OCI-M2 (cell line): ENCODE results near the gene C17orf58.
A peak's percentile ranks its signal among the peaks of the same experiment; 100 is the strongest.
"Not testable (repeated sequence)": the region's sequence is repeated elsewhere in the genome, so short reads cannot be mapped to it uniquely, and the experiment has no call there.

Experiments used
- DNase-seq: peaks from one replicate; lab custom pipeline; 2025; ENCODE audit not compliant: unreplicated experiment; lab: John Stamatoyannopoulos, UW

C17orf58 gene

DNA sequence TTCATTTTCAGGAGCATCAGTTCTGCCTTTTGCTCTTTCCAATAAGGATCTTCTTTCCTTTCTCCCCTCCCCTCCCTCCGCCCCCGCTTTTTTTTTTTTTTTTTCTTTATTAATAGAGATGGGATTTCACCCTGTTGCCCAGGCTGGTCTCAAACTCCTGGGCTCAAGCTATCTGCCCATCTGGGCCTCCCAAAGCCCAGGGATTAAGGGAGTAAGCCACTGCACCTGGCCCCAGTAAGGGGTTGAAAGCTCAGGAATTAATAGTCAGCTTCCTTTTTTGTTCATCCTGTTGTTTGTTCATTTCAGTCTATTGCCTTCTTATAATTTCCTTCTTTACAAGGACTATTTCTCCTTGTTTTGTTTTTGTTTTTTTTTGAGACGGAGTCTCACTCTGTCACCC, 7.9 kb upstream of the C17orf58 start:
- no peak for DNase-seq

DNA sequence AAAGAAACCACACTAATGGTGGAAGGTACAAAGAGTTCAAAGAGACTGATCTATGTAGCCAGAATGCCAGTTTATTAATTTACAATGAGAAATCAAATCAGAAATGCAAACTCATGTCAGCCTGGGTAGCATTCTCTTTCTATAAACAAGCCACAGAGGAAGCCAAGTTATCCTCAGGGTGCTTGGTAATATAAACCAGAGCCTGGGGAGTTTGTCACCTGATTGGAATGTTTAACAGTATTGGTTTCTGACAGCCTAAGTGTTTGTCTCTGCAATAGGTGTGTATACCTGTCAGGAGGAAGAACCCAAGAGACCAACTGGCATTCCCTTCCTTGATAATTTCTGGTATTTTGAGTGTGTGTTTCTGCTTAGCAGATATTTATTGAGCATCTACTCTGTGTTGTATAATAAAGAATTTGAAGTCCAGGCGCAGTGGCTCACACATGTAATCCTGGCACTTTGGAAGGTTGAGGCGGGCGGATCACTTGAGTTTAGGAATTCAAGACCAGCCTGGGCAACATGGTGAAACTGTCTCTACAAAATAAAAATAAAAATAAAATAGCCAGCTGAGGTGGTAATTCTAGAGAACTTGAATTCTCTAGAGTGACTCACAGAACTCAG, 3.1 kb upstream of the C17orf58 start:
- DNase-seq, result no peak

- no peak for DNase-seq
These were observed 2.2 kb upstream of the C17orf58 start for GRCh38 chr17:67998466-67998865.

- no peak for DNase-seq
These were observed 552 bp downstream of the C17orf58 start for GRCh38 chr17:67995570-67996263.

- no peak for DNase-seq
These were observed 1.3 kb downstream of the C17orf58 start for GRCh38 chr17:67994817-67995569.

DNA sequence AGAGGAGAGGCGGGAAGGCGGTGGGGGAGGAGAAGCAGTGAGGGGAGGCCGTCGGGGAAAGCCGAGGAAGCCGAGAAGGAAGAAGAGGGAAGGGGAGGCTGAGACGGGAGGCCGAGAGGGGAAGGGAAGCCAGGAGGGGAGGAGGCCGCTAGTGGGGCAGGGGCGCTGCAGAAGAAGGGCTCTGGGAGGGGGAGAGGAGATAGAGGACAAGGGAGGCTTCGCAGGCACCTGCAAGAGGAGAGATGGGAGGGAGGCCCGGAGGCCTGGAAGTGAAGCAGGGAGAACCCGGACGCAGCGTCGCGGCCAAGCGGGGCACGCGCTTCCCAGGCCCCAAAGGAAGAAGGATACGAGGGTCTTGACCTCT, 2.3 kb downstream of the C17orf58 start:
- DNase-seq, result no peak

DNA sequence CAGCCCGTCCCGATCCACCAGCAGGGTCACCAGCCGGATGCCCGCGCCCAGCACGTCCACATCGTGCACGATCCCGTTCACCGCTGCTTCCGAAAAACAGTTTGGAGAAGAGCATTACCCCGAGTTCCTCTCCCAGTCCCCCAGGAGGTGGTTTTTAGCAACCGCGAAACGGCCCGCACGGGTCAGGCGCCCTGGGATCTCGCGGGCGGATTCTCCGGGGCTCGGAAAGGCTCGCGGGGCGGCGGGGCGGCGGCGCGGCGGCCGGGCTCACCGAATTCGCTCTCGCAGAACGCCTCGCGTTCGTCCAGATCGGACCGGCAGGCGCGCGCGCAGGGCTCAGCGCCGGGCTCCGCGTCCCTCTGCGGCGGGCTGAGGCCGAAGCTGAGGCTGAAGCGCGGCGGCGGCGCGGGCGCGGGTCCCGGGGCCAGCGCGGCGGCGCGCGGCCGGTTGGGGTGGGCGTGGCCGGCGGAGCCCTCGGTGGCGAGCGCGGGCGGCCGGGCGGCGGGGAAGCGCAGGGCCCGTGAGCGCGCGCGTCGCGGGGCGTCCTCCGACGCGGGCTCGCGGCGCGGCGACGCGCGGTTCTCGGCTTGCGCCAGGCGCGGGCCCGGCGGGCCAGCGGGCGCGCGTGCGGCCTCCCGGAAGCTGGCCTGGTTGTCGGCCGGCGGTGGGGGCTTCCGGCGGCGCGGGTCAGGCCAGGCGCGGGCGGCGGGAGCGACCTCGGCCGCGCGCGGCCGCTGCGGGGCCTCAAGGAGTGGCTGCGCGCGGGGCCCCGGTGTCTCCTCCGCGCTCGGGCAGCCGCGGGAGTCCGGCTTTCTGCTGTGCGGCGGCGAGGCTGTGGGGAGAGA, 2.9 kb downstream of the C17orf58 start:
- DNase-seq, result no peak

GRCh38 chr17:67992548-67993152, 3.6 kb downstream of the C17orf58 start:
- no peak for DNase-seq

DNA sequence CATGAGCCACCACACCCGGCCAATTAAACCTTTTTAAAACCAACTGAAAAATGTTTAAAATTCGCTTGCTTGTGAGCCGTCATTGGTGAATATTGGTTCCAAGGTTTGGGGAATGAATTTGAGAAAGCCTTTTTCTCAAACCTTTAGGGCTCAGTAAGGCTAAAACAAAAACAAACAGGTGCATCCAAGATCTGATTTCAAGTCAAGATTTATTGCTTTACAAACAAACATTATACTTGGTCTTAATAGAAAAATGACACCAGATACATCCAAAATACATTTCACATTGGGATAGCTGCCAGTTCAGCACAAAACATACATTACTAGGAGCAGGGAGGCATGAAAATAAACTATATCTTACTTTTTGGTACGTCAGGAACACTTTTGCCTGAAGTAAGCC, 5.4 kb downstream of the C17orf58 start:
- DNase-seq, result no peak

DNA sequence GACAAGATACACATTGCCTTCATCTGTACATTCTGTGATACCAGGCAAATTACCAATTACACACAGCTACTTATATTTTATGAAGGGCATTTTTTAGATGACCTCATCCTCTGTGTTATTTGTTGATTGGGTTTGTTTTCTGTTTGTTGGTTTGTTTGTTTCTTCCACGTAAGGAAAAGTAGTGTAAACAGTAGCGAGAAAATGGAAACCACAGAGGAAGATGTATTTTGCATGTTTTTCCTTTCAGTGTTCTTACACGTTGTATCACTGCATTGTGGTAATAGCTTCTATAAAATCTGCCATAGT, 12.9 kb downstream of the C17orf58 start:
- no peak for DNase-seq

DNA sequence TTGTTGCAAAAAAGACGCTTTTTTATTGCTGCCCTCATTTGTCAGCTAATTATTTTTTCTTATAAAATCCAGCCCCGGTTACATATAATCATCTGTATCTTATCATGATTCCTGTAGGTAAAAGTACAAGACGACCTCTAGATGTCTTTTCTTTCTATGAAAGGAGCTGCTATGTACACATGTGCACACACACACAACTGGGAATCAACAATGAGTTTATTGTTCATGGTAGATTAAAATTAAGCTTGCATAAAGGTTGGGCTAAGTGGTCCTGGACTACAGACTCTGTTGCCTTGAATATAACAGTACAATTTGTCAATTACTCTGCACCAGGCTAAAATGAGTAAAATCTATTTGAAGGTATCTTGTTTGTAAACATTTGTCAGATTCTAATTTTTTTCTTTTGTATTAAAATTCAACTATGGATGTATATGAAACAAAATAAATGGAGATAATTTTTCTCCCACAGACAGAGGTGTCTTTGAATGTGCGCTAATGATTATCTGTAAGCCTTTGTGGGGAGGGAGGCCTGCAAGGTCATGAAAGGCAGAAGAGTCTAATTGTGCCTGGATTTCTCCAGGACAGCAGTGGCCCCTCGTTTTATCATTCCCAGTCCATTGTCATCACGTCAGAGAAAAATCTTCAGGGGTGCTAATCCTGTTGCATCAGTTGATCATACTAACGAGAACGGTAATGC, 13.4 kb downstream of the C17orf58 start:
- DNase-seq, result no peak

DNA sequence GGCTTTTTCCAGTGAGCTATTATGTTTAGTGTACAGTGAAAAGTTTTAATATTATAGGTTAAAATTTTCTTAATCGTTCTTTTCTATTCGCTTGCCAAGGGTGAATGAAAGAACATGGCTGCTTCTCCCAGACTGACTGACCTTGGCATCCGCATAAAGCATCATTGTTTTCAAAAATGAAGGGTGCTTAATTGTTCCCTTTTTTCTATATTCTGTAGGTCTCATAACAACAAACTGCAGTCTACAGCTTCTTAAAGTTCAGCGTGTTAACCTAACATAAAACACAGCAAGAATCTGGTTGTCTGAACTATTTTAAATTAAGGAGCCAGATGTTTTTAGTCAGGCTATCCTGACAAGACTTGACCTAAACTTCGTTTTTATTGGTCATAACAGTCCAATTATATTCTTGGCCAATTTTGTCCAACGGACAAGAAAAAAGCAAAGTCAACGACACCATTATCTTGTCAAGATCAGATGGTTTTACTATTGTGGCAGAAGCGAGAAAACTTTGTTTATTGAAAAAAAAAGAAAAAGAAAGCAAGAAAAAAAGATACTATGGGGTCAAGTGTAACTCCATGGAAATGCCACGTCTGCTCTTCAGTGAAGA, 14.1 kb downstream of the C17orf58 start:
- no peak for DNase-seq

GRCh38 chr17:67980883-67981282, 15.4 kb downstream of the C17orf58 start:
- not testable (repeated sequence) for DNase-seq

GRCh38 chr17:67980456-67980855, 15.8 kb downstream of the C17orf58 start:
- no peak for DNase-seq

GRCh38 chr17:67976306-67976705, 20.0 kb downstream of the C17orf58 start:
- not testable (repeated sequence) for DNase-seq

- no peak for DNase-seq
These were observed 21.6 kb downstream of the C17orf58 start for GRCh38 chr17:67974598-67975066.

- DNase-seq, result no peak
These were observed 22.1 kb downstream of the C17orf58 start for GRCh38 chr17:67974185-67974584.

DNA sequence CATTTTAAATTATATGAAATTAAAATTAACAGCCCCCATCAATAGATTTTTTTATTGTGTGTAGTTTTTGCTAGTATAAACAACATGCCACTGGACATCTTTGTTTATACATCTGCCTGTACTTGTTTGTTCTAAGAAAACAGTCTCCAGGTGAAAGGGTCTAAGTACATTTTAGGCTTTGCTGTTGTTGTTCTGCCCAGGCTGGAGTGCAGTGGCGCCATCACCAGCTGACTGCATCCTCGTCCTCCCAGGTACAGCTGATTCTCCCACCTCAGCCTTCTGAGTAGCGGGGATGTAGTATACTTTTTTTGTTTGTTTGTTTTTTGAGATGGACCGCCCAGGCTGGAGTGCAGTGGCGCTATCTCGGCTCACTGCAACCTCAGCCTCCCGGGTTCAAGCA, 25.5 kb downstream of the C17orf58 start:
- DNase-seq, result no peak

DNA sequence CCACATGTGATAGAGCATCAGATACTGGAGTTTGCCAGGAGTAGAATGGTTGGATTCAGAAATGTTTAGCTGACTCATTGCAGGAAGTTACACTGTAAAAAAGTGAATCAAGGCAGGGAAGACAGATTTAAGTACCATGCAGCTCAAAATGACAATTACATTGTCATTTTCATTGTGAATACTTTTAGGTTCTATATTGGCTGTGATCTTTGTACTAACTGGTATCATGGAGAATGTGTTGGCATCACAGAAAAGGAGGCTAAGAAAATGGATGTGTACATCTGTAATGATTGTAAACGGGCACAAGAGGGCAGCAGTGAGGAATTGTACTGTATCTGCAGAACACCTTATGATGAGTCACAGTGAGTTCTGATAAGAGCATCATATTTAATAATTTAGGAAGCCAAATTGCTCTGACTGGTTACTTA, 33.1 kb downstream of the C17orf58 start:
- DNase-seq, result peak; percentile 11

DNA sequence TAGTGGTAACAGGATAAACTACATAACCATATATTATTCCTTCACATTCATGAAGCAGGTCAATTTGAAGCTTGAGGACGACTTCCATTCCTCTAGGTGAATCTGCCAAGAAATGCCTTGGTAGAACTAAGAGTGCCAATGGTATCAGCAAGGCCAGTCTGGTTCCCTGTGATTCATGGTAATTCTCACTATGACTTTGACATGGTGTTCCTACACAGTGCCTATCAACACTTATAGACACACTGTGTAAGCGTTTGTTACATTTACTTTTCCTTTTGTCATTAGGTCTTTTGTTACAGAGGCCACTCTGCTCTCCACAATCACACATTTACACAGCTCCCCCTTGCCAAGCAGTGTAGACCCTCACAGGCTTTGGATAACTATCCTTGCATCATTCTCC, 34.1 kb downstream of the C17orf58 start:
- DNase-seq, result not testable (repeated sequence)
